ENCODE results near the gene PGA5.

GRCh38 chr11:61264371-61264770 is 23.4 kb downstream of the PGA5 start:
- TF ChIP-seq POLR2AphosphoS5 (IDR thresholded peaks at IDR 0.05; ENCODE audit: borderline replicate concordance, low read depth, low read length) = no peak
- TF ChIP-seq EZH2 (IDR thresholded peaks at IDR 0.05) = no peak
- TF ChIP-seq FOXP2 (optimal IDR thresholded peaks at IDR 0.05; ENCODE audit: control extremely low read depth, extremely low read length, insufficient read depth) = no peak

Data from SK-N-MC (cell line).